PC-3 (cell line): ENCODE results near the gene PBRM1. TPM values are rescaled to one million over a fixed set of nuclear protein-coding genes. Genes with fewer than 3 reads are reported as not detected.

Experiments used
- ATAC-seq: fragments of 200-7000 bp; cut with Tn5 transposase; 2 replicates; pipeline ENCODE4 v1.9.1; 2020; ENCODE audit warnings: mild to moderate bottlenecking, moderate library complexity
- BruUV-seq: library from RNA; stranded (reverse); fragments of 400-500 nt; replicated peaks from 2 replicates; lab custom pipeline; 2021; lab: Mats Ljungman, UMichigan
- CTCF ChIA-PET: fragments of 300-600 bp; sonication (Branson Sonifier 250); formaldehyde crosslinking; loops from one replicate; lab custom pipeline; 2022; ENCODE audit warnings: antibody characterized with exemption; lab: Charles Lee
- POLR2A ChIA-PET: fragments of 300-600 bp; sonication (Branson Sonifier 250); formaldehyde crosslinking; loops from one replicate; lab custom pipeline; 2022; ENCODE audit warnings: antibody characterized with exemption; ENCODE audit not compliant: unreplicated experiment; lab: Charles Lee
- DNase-seq: peaks from one replicate; pipeline ENCODE4 v3.0.0-alpha.2; 2015
- H2AFZ ChIP-seq: fragments of 300-600 bp; sonication (generic); 2 replicates; pipeline ENCODE4 v1.6.0; 2016; ENCODE audit warnings: antibody characterized with exemption, low read length
- H3F3A ChIP-seq: fragments of 300-600 bp; sonication (generic); one replicate; pipeline ENCODE4 v1.6.0; 2017; ENCODE audit warnings: antibody characterized with exemption, low read length, control low read depth, mild to moderate bottlenecking; ENCODE audit not compliant: unreplicated experiment
- H3K27ac ChIP-seq: fragments of 300-600 bp; sonication (generic); 2 replicates; pipeline ENCODE4 v1.5.1; 2016; ENCODE audit warnings: mild to moderate bottlenecking, low read length
- H3K27me3 ChIP-seq: fragments of 300-600 bp; sonication (generic); 2 replicates; pipeline ENCODE4 v1.6.1; 2016; ENCODE audit warnings: low read length, mixed read lengths
- H3K36me3 ChIP-seq: fragments of 300-600 bp; sonication (generic); 2 replicates; pipeline ENCODE4 v1.6.1; 2016; ENCODE audit warnings: low read depth, mixed run types, low read length, mixed read lengths
- H3K4me1 ChIP-seq: fragments of 300-600 bp; sonication (generic); 2 replicates; pipeline ENCODE4 v1.5.1; 2016; ENCODE audit warnings: low read length; ENCODE audit not compliant: insufficient read depth
- H3K4me2 ChIP-seq: fragments of 300-600 bp; sonication (generic); 2 replicates; pipeline ENCODE4 v1.6.0; 2016; ENCODE audit warnings: low read length
- H3K4me3 ChIP-seq: fragments of 300-600 bp; sonication (generic); 2 replicates; pipeline ENCODE4 v1.5.1; 2016; ENCODE audit warnings: mild to moderate bottlenecking, low read length, mixed read lengths
- H3K79me2 ChIP-seq: fragments of 300-600 bp; sonication (generic); 2 replicates; pipeline ENCODE4 v1.6.1; 2017; ENCODE audit warnings: low read length, mixed read lengths
- H3K9ac ChIP-seq: fragments of 300-600 bp; sonication (generic); 2 replicates; pipeline ENCODE4 v1.6.0; 2016; ENCODE audit warnings: mild to moderate bottlenecking, low read length
- H3K9me2 ChIP-seq: fragments of 300-600 bp; sonication (generic); replicated peaks from 2 replicates; pipeline ENCODE4 v1.6.1; 2016; ENCODE audit warnings: mixed run types, low read length, mixed read lengths
- H3K9me3 ChIP-seq: fragments of 300-600 bp; sonication (generic); 2 replicates; pipeline ENCODE4 v1.6.1; 2016; ENCODE audit warnings: low read length, mixed read lengths
- H4K20me1 ChIP-seq: fragments of 300-600 bp; sonication (generic); 2 replicates; pipeline ENCODE4 v1.6.1; 2016; ENCODE audit warnings: low read length, mixed read lengths
- EZH2 ChIP-seq: fragments of 300-600 bp; sonication (generic); IDR thresholded peaks from one replicate; pipeline ENCODE4 v1.6.1; 2017; ENCODE audit warnings: antibody characterized with exemption, mild to moderate bottlenecking, low read length; ENCODE audit not compliant: unreplicated experiment
- EZH2phosphoT487 ChIP-seq: fragments of 300-600 bp; sonication (generic); IDR thresholded peaks from 2 replicates; pipeline ENCODE4 v1.6.1; 2018; ENCODE audit warnings: mild to moderate bottlenecking, antibody characterized with exemption, low read length, borderline replicate concordance
- intact Hi-C: fragments of 100-400 bp; cut with micrococcal nuclease; formaldehyde crosslinking; loops from 2 replicates; pipeline ENCODE4 v1.9.0; 2023
- total RNA-seq: library from RNA; depleted of rRNA; stranded (reverse); fragments of >200 nt; gene quantifications from 2 replicates; pipeline ENCODE4 v1.2.3, GENCODE V29; 2014
- TF ChIP-seq, protein P1 (sequence below): fragments of 300-600 bp; sonication (generic); conservative IDR thresholded peaks from 2 replicates; pipeline ENCODE4 v1.5.1; 2017; ENCODE audit warnings: antibody characterized with exemption, low read depth, mild to moderate bottlenecking, low read length

Gene PBRM1
- total RNA-seq, 1 experiment from 2014 or later = 59.7 TPM

DNA sequence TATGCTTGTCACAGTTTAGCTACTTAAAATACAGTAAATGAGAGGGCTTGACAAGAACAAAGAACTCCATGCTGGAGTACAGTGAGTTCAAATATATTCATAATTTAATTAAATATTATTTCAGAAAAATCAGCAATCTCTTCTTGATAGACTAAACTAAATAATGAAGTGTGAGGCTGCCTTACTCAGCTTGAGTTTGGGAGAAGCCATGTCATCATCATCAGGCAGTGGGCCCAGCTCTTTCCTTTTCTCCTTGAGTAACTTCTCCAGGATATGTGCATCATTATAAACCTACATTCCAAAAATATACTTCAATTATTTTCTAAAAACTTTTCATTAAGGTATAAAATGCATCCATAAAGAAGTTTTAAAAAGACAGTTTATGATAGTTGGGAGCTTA lies 70.5 kb downstream of the PBRM1 start:
- no peaks in the 10 kb centered on the region for H3K9me3 ChIP-seq
- no TSS peak for BruUV-seq
- ATAC-seq (no peak), DNase-seq (no peak)
- H3K4me3 ChIP-seq = no peak overlapping the region
- H3F3A ChIP-seq = no peaks in the 10 kb centered on the region
- peaks cover 34% of the 10 kb centered on the region for H3K36me3 ChIP-seq
- no peaks in the 10 kb centered on the region for H3K79me2 ChIP-seq
- H3K27me3 ChIP-seq = no peaks in the 10 kb centered on the region
- TF ChIP-seq EZH2phosphoT487 (no peak), EZH2 (no peak)
- TF ChIP-seq, protein P1, sequence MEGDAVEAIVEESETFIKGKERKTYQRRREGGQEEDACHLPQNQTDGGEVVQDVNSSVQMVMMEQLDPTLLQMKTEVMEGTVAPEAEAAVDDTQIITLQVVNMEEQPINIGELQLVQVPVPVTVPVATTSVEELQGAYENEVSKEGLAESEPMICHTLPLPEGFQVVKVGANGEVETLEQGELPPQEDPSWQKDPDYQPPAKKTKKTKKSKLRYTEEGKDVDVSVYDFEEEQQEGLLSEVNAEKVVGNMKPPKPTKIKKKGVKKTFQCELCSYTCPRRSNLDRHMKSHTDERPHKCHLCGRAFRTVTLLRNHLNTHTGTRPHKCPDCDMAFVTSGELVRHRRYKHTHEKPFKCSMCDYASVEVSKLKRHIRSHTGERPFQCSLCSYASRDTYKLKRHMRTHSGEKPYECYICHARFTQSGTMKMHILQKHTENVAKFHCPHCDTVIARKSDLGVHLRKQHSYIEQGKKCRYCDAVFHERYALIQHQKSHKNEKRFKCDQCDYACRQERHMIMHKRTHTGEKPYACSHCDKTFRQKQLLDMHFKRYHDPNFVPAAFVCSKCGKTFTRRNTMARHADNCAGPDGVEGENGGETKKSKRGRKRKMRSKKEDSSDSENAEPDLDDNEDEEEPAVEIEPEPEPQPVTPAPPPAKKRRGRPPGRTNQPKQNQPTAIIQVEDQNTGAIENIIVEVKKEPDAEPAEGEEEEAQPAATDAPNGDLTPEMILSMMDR = no peak
- intact Hi-C loops = no loop called here
- no peak overlapping the region for H3K4me2 ChIP-seq
- H4K20me1 ChIP-seq = no peaks in the 10 kb centered on the region
- H3K4me1 ChIP-seq = no peaks in the 10 kb centered on the region
- no peak overlapping the region for H3K27ac ChIP-seq
- CTCF ChIA-PET = no interaction called here
- no peak overlapping the region for H2AFZ ChIP-seq
- POLR2A ChIA-PET = interaction anchor here (0.6 kb wide), 1 partner anchor 32 kb away, joined by 4 read pairs; no protein-coding TSS in a partner anchor
- no peak overlapping the region for H3K9ac ChIP-seq
- H3K9me2 ChIP-seq = no peaks in the 10 kb centered on the region

DNA sequence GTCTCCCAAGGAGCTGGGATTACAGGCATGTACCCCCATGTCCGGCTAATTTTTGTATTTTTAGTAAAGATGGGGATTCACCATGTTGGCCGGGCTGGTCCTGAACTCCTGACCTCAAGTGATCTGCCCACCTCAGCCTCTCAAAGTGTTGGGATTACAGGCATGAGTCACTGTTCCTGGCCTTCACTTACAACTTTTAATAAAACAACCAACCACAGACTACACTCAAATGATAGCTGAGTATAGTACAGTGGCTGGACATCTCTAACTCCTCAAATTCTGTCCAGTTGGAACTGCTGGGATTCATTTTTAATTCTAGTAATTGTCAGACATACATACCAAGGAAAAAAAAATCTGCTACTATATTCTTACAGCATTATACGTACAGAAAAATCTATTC lies 71.0 kb downstream of the PBRM1 start:
- Histone ChIP-seq H3K9me2 (no peaks in the 10 kb centered on the region), H3K27ac (no peak overlapping the region), H3K79me2 (no peaks in the 10 kb centered on the region), H3K4me1 (no peaks in the 10 kb centered on the region), H3K4me3 (no peak overlapping the region), H4K20me1 (no peaks in the 10 kb centered on the region), H3K9ac (no peak overlapping the region), H3F3A (no peaks in the 10 kb centered on the region), H3K4me2 (no peak overlapping the region), H3K36me3 (peaks cover 31% of the 10 kb centered on the region), H2AFZ (no peak overlapping the region), H3K27me3 (no peaks in the 10 kb centered on the region), H3K9me3 (no peaks in the 10 kb centered on the region)
- TF ChIP-seq, protein P1 = no peak
- TF ChIP-seq EZH2 = no peak
- no peak for TF ChIP-seq EZH2phosphoT487
- ChIA-PET POLR2A (interaction anchor here (0.6 kb wide), 1 partner anchor 31 kb away, joined by 4 read pairs; no protein-coding TSS in a partner anchor), CTCF (no interaction called here)
- intact Hi-C loops = no loop called here
- DNase-seq (no peak), ATAC-seq (no peak)
- BruUV-seq = no TSS peak

- no peaks in the 10 kb centered on the region for H3K9me2 ChIP-seq
- DNase-seq = peak; percentile 37
- TF ChIP-seq EZH2phosphoT487 (no peak), EZH2 (no peak)
- TF ChIP-seq, protein P1 = no peak
- TSS peak; percentile 40 for BruUV-seq
- ChIA-PET POLR2A (no interaction called here), CTCF (no interaction called here)
- H3F3A ChIP-seq = peaks cover 2% of the 10 kb centered on the region
- H3K27me3 ChIP-seq = no peaks in the 10 kb centered on the region
- H3K4me1 ChIP-seq = peaks cover 17% of the 10 kb centered on the region
- ATAC-seq = no peak
- no peak overlapping the region for H3K9ac ChIP-seq
- H3K4me3 ChIP-seq = no peak overlapping the region
- no peak overlapping the region for H3K27ac ChIP-seq
- 0 out of 2 replicates have a peak, but pooled peaks cover 7% of the 10 kb centered on the region for H4K20me1 ChIP-seq
- no peak overlapping the region for H3K4me2 ChIP-seq
- intact Hi-C loops = no loop called here
- no peaks in the 10 kb centered on the region for H3K9me3 ChIP-seq
- H3K36me3 ChIP-seq = peaks cover 25% of the 10 kb centered on the region
- H3K79me2 ChIP-seq = peaks cover 13% of the 10 kb centered on the region
- no peak overlapping the region for H2AFZ ChIP-seq
Observed at GRCh38 chr3:52609316-52609815, 76.3 kb downstream of the PBRM1 start.
